Measurements from ENCODE around the gene TMEM126A.
A peak's percentile ranks its signal among the peaks of the same experiment; 100 is the strongest.

The TMEM126A gene

DNA sequence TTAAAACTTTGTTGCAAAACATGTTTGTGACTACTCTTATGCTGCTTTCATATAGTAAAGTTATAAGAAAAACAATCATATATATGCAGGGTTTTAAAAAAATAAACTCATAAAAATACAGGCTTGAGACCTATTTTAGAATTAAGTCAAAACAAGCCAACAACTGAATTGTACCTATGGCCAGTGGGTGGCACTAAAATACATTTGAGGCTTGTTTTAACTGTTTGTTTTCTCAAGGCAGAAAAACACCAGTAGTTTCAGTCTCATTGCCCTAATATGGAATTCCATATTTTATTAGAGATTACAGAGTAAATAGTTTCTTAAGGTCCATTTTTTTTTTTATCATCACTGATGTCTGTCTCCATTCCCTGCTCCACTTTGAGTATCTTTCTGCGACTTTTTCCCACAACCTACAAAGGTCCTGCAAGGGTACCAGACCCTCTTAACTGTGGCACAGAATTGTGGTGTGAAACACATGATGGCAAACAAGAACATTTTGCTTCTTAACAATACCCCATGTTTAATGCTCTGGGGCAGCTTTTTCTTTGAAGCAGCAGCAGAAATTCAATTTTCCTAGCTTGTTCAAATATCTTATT lies 46.7 kb downstream of the TMEM126A start (continued):
- TF ChIP-seq, protein P1, sequence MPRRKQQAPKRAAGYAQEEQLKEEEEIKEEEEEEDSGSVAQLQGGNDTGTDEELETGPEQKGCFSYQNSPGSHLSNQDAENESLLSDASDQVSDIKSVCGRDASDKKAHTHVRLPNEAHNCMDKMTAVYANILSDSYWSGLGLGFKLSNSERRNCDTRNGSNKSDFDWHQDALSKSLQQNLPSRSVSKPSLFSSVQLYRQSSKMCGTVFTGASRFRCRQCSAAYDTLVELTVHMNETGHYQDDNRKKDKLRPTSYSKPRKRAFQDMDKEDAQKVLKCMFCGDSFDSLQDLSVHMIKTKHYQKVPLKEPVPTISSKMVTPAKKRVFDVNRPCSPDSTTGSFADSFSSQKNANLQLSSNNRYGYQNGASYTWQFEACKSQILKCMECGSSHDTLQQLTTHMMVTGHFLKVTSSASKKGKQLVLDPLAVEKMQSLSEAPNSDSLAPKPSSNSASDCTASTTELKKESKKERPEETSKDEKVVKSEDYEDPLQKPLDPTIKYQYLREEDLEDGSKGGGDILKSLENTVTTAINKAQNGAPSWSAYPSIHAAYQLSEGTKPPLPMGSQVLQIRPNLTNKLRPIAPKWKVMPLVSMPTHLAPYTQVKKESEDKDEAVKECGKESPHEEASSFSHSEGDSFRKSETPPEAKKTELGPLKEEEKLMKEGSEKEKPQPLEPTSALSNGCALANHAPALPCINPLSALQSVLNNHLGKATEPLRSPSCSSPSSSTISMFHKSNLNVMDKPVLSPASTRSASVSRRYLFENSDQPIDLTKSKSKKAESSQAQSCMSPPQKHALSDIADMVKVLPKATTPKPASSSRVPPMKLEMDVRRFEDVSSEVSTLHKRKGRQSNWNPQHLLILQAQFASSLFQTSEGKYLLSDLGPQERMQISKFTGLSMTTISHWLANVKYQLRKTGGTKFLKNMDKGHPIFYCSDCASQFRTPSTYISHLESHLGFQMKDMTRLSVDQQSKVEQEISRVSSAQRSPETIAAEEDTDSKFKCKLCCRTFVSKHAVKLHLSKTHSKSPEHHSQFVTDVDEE (CRISPR knock-in tag; IDR thresholded peaks at IDR 0.05): no peak

DNA sequence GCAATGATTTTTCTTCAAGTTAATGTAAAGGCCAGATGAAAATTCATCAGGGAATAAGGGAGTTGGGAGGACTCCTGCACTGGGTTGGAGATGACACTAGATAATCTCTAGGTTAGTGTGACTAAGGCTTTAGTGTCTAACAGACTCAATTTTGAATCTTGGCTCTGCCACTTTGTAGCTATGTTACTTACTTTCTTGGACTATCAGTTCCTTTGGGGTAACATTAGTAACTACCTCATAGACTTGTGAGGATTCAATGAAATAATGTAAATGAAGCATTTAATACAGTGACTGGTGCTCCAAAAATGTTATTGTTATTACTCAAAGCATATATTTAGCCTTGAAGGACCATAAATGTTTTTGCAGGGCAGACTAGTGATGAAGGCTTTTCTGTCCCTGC lies 47.8 kb downstream of the TMEM126A start:
- ATAC-seq: peak; percentile 33; the same call in 2 of the 3 replicates
- TF ChIP-seq CREB5 (CRISPR knock-in tag; IDR thresholded peaks at IDR 0.05; ENCODE audit: low read depth) (no peak), ZNF8 (CRISPR knock-in tag; IDR thresholded peaks at IDR 0.05) (no peak), ESRRG (CRISPR knock-in tag; IDR thresholded peaks at IDR 0.05) (no peak), SNAI2 (CRISPR knock-in tag; IDR thresholded peaks at IDR 0.05) (no peak), ZC3H10 (CRISPR knock-in tag; IDR thresholded peaks at IDR 0.05) (no peak), CSRNP3 (CRISPR knock-in tag; IDR thresholded peaks at IDR 0.05) (no peak), CSDC2 (CRISPR knock-in tag; IDR thresholded peaks at IDR 0.05) (no peak), OSR1 (CRISPR knock-in tag; IDR thresholded peaks at IDR 0.05) (no peak), TCF4 (CRISPR knock-in tag; IDR thresholded peaks at IDR 0.05; ENCODE audit: borderline replicate concordance) (no peak), TOX (CRISPR knock-in tag; IDR thresholded peaks at IDR 0.05; ENCODE audit: borderline replicate concordance) (no peak), PPARA (CRISPR knock-in tag; IDR thresholded peaks at IDR 0.05; ENCODE audit: borderline replicate concordance) (no peak), RARB (CRISPR knock-in tag; IDR thresholded peaks at IDR 0.05) (no peak), GLIS3 (CRISPR knock-in tag; IDR thresholded peaks at IDR 0.05) (no peak), ZFP3 (CRISPR knock-in tag; IDR thresholded peaks at IDR 0.05) (no peak), POU6F1 (CRISPR knock-in tag; IDR thresholded peaks at IDR 0.05; ENCODE audit: borderline replicate concordance, low read depth) (no peak)
- TF ChIP-seq, protein P1 (CRISPR knock-in tag; IDR thresholded peaks at IDR 0.05): no peak

DNA sequence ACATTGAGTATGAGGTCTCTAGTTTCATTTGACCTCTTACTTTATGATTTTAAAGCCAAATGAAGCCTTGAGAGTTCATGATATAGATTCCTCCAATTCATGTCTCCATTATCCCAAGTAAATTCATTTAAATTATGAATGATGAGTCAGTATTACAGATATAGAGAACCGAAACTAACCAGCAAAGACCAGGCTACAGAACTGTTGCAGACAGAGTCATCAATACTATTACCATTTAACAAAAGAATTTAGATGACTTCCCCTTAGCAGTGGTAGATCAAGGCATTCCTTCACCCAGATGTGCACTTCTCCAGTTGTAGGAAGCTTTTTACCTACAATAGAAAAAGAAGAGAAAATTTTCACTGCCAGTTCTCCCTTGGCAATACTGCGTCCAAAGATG lies 50.0 kb downstream of the TMEM126A start:
- no peak for ATAC-seq
- TF ChIP-seq ZFP3 (CRISPR knock-in tag; IDR thresholded peaks at IDR 0.05): no peak
- no peak for TF ChIP-seq ISL1 (CRISPR knock-in tag; IDR thresholded peaks at IDR 0.05)
- no peak for TF ChIP-seq TCF4 (CRISPR knock-in tag; IDR thresholded peaks at IDR 0.05; ENCODE audit: borderline replicate concordance)
- no peak for TF ChIP-seq ESRRG (CRISPR knock-in tag; IDR thresholded peaks at IDR 0.05)

DNA sequence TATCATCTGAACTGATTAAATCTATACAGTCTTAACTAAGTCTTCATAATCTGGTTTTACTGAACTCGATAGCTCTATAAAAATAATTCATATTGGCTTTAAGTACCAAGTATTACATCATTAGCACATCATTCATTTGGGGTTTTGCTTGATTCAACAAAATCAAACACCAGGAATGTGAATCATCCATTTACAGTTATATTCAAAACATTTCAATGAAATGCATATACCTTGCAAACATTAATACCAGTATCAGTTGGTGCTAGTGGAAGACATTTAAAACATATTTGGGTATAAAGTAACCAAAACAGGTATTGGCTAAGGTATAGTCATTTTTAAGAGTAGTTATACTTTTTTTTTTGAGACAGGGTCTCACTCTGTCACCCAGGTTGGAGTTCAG lies 50.4 kb downstream of the TMEM126A start:
- 0 out of 2 replicates have a peak, but pooled peaks have one; percentile 19 for TF ChIP-seq ISL1 (CRISPR knock-in tag; IDR thresholded peaks at IDR 0.05)
- TF ChIP-seq ESRRG (CRISPR knock-in tag; IDR thresholded peaks at IDR 0.05): no peak
- ATAC-seq: no peak
